Measurements from ENCODE around the gene EYA3.

DNA sequence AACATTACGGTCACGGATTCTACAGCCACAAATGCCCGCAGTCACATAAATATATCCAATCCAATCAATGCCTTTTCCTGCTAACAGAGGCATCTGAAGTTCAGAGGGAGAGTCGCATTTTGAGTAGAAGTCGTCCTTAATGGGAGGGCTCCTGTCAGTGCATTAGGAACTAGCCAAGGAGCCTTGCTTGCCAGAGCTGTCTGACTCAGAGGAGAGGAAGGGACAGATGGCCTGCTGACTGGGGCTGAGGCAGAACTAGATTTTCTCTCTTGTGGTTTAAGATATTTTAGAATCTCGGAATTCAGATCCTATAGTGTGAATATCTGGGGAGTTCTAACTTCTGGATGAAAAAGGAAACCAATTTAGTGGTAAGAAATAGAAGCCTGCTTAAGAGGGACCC lies 118.0 kb downstream of the EYA3 start:
- TF ChIP-seq ZNF274 (IDR thresholded peaks at IDR 0.05; ENCODE audit: low read depth, low read length) (no peak), YY1 (IDR thresholded peaks at IDR 0.05; ENCODE audit: insufficient read depth, insufficient read length) (no peak)

Data from NT2/D1 (cell line).